Measurements from ENCODE around the gene OSCP1. TPM values are rescaled to one million over a fixed set of nuclear protein-coding genes. Genes with fewer than 3 reads are reported as not detected.
A peak's percentile ranks its signal among the peaks of the same experiment; 100 is the strongest.

OSCP1 gene
- total RNA-seq, 1 experiment from 2014 or later: 3.8 TPM

- Histone ChIP-seq H3K4me2 (ENCODE audit: low read length) (0 out of 2 replicates have a peak overlapping the region, but pooled peaks have one; percentile 6), H3K79me2 (ENCODE audit: low read length) (no peaks in the 10 kb centered on the region), H4K20me1 (ENCODE audit: low read length) (no peaks in the 10 kb centered on the region), H2AFZ (ENCODE audit: low read length) (peak overlapping the region; percentile 17), H3K4me3 (ENCODE audit: low read length) (no peak overlapping the region), H3K27me3 (ENCODE audit: low read length) (no peaks in the 10 kb centered on the region), H3K27ac (ENCODE audit: low read length) (no peak overlapping the region), H3K9me3 (ENCODE audit: low read length) (no peaks in the 10 kb centered on the region), H3F3A (ENCODE audit: low read length, unreplicated experiment) (no peaks in the 10 kb centered on the region), H3K36me3 (ENCODE audit: low read depth, low read length) (no peaks in the 10 kb centered on the region), H3K9me2 (replicated peaks; ENCODE audit: low read length) (no peaks in the 10 kb centered on the region), H3K4me1 (ENCODE audit: insufficient read depth, low read length) (no peaks in the 10 kb centered on the region), H3K9ac (ENCODE audit: low read length) (no peak overlapping the region)
- TF ChIP-seq EZH2 (IDR thresholded peaks at IDR 0.05; ENCODE audit: low read length, unreplicated experiment) (no peak), EZH2phosphoT487 (IDR thresholded peaks at IDR 0.05; ENCODE audit: borderline replicate concordance, low read length) (no peak), CTCF (conservative IDR thresholded peaks at IDR 0.05; ENCODE audit: low read depth, low read length) (no peak)
- ATAC-seq: peak; percentile 72
- intact Hi-C loops (cut with micrococcal nuclease): no loop called here
- ChIA-PET CTCF (interaction anchor here (0.7 kb wide), 1 partner anchor 42 kb away, joined by 3 read pairs; the partner anchor contains the start of gene OSCP1), POLR2A (ENCODE audit: unreplicated experiment) (no interaction called here)
- DNase-seq: peak; percentile 44
- BruUV-seq (replicated peaks): no TSS peak
These were observed 41.8 kb downstream of the OSCP1 start for GRCh38 chr1:36408479-36408878.

- no peak overlapping the region for H2AFZ ChIP-seq (ENCODE audit: low read length)
- no peaks in the 10 kb centered on the region for H4K20me1 ChIP-seq (ENCODE audit: low read length)
- H3K4me2 ChIP-seq (ENCODE audit: low read length): no peak overlapping the region
- no peaks in the 10 kb centered on the region for H3K9me3 ChIP-seq (ENCODE audit: low read length)
- POLR2A ChIA-PET (ENCODE audit: unreplicated experiment): no interaction called here
- H3F3A ChIP-seq (ENCODE audit: low read length, unreplicated experiment): no peaks in the 10 kb centered on the region
- no peak for ATAC-seq
- intact Hi-C loops (cut with micrococcal nuclease): no loop called here
- H3K9me2 ChIP-seq (replicated peaks; ENCODE audit: low read length): no peaks in the 10 kb centered on the region
- H3K4me3 ChIP-seq (ENCODE audit: low read length): no peak overlapping the region
- no peak overlapping the region for H3K27ac ChIP-seq (ENCODE audit: low read length)
- no peaks in the 10 kb centered on the region for H3K27me3 ChIP-seq (ENCODE audit: low read length)
- no peak for TF ChIP-seq CTCF (conservative IDR thresholded peaks at IDR 0.05; ENCODE audit: low read depth, low read length)
- no peak for TF ChIP-seq EZH2phosphoT487 (IDR thresholded peaks at IDR 0.05; ENCODE audit: borderline replicate concordance, low read length)
- TF ChIP-seq EZH2 (IDR thresholded peaks at IDR 0.05; ENCODE audit: low read length, unreplicated experiment): no peak
- H3K4me1 ChIP-seq (ENCODE audit: insufficient read depth, low read length): no peaks in the 10 kb centered on the region
- no peaks in the 10 kb centered on the region for H3K36me3 ChIP-seq (ENCODE audit: low read depth, low read length)
- no peaks in the 10 kb centered on the region for H3K79me2 ChIP-seq (ENCODE audit: low read length)
- no TSS peak for BruUV-seq (replicated peaks)
- CTCF ChIA-PET: no interaction called here
- DNase-seq: no peak
- no peak overlapping the region for H3K9ac ChIP-seq (ENCODE audit: low read length)
These were observed 43.8 kb downstream of the OSCP1 start for GRCh38 chr1:36406440-36406839.

GRCh38 chr1:36402504-36402890, 47.8 kb downstream of the OSCP1 start:
- Histone ChIP-seq H3K79me2 (ENCODE audit: low read length) (peaks cover 2% of the 10 kb centered on the region), H3K9ac (ENCODE audit: low read length) (no peak overlapping the region), H2AFZ (ENCODE audit: low read length) (no peak overlapping the region), H3K9me2 (replicated peaks; ENCODE audit: low read length) (no peaks in the 10 kb centered on the region), H3F3A (ENCODE audit: low read length, unreplicated experiment) (no peaks in the 10 kb centered on the region), H3K4me3 (ENCODE audit: low read length) (no peak overlapping the region), H3K36me3 (ENCODE audit: low read depth, low read length) (no peaks in the 10 kb centered on the region), H3K9me3 (ENCODE audit: low read length) (no peaks in the 10 kb centered on the region), H3K27ac (ENCODE audit: low read length) (no peak overlapping the region), H3K4me1 (ENCODE audit: insufficient read depth, low read length) (0 out of 2 replicates have a peak, but pooled peaks cover 3% of the 10 kb centered on the region), H3K4me2 (ENCODE audit: low read length) (no peak overlapping the region), H4K20me1 (ENCODE audit: low read length) (no peaks in the 10 kb centered on the region), H3K27me3 (ENCODE audit: low read length) (no peaks in the 10 kb centered on the region)
- TF ChIP-seq EZH2 (IDR thresholded peaks at IDR 0.05; ENCODE audit: low read length, unreplicated experiment) (no peak), EZH2phosphoT487 (IDR thresholded peaks at IDR 0.05; ENCODE audit: borderline replicate concordance, low read length) (no peak), CTCF (conservative IDR thresholded peaks at IDR 0.05; ENCODE audit: low read depth, low read length) (no peak)
- DNase-seq (no peak), ATAC-seq (no peak)
- BruUV-seq (replicated peaks): no TSS peak
- CTCF ChIA-PET: no interaction called here
- intact Hi-C loops (cut with micrococcal nuclease): no loop called here
- POLR2A ChIA-PET (ENCODE audit: unreplicated experiment): no interaction called here

All from PC-3 (cell line).